HEK293 (cell line): Measurements from ENCODE around the gene ARFGAP1.

Source experiments
- GLIS1 ChIP-seq: fragments of 450-650 bp; formaldehyde crosslinking; IDR thresholded peaks from 2 replicates; pipeline ENCODE4 v1.5.1; 2016; ENCODE audit warnings: missing biosample characterization, missing genetic modification characterization
- SCRT1 ChIP-seq: fragments of 450-650 bp; formaldehyde crosslinking; IDR thresholded peaks from 2 replicates; pipeline ENCODE4 v1.5.1; 2016; ENCODE audit warnings: missing biosample characterization, missing genetic modification characterization, borderline replicate concordance
- ZBTB7A ChIP-seq: fragments of 450-650 bp; formaldehyde crosslinking; IDR thresholded peaks from 2 replicates; pipeline ENCODE4 v1.5.1; 2016; ENCODE audit warnings: low read depth, missing biosample characterization, missing genetic modification characterization
- ZNF132 ChIP-seq: fragments of 450-650 bp; formaldehyde crosslinking; IDR thresholded peaks from 2 replicates; pipeline ENCODE4 v1.5.1; 2017; ENCODE audit warnings: missing biosample characterization, missing genetic modification characterization, borderline replicate concordance
- ZNF600 ChIP-seq: fragments of 450-650 bp; formaldehyde crosslinking; IDR thresholded peaks from 2 replicates; pipeline ENCODE4 v1.5.1; 2016; ENCODE audit warnings: missing biosample characterization, missing genetic modification characterization
- ZNF660 ChIP-seq: fragments of 450-650 bp; IDR thresholded peaks from 2 replicates; pipeline ENCODE4 v1.5.1; 2018; ENCODE audit warnings: missing biosample characterization, mild to moderate bottlenecking, missing genetic modification characterization
- TF ChIP-seq, protein P1 (sequence below): fragments of 450-650 bp; formaldehyde crosslinking; IDR thresholded peaks from 2 replicates; pipeline ENCODE4 v1.5.1; 2016; ENCODE audit warnings: missing biosample characterization, missing genetic modification characterization
- TF ChIP-seq, protein P2 (sequence below): fragments of 450-650 bp; formaldehyde crosslinking; IDR thresholded peaks from 2 replicates; pipeline ENCODE4 v1.5.1; 2016; ENCODE audit warnings: missing biosample characterization, missing genetic modification characterization
- TF ChIP-seq, protein P3 (sequence below): fragments of 450-650 bp; formaldehyde crosslinking; IDR thresholded peaks from 2 replicates; pipeline ENCODE4 v1.5.1; 2016; ENCODE audit warnings: missing biosample characterization, missing genetic modification characterization, borderline replicate concordance
- TF ChIP-seq, protein P4 (sequence below): fragments of 450-650 bp; formaldehyde crosslinking; IDR thresholded peaks from 2 replicates; pipeline ENCODE4 v1.5.1; 2016; ENCODE audit warnings: missing biosample characterization, missing genetic modification characterization, borderline replicate concordance

DNA sequence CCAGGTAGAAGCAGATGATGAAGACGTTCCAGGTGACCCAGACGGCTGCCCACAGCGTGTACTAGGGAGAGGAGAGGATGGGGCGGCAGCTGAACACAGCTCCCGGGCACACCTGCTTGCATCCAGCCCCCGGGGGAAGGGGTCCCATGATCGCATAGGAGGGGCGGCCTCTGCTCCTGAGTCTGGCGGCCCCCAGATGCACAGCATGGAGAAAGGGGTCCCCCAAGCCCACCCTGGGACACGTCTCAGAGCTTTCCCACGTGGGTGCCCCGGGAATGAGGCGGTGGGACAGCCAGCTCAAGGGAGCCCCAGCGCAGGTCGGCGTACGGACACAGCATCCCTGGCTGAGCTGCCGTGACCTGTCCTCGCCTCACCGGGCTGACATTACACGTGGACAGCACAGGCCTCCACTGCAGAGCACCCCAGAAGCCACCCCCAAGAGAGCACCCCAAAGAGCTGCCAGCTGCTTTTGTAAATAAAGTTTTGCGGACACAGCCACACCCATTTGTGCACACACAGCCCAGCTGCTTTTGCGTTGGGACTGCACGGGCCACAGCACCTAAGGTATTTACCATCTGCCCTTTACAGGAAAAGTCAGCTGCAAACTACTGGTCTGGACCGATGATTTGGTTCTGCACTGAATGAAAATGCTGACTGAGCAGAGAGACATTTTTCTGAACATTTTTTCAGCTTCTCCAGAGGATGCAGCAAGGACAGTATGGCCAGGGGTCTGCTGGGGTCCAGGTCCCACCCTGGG lies 23.6 kb upstream of the ARFGAP1 start:
- TF ChIP-seq GLIS1 (tag by site-specific recombination) (no peak), ZNF132 (tag by site-specific recombination) (no peak), ZNF600 (0 out of 2 replicates have a peak, but pooled peaks have one; percentile 36), SCRT1 (tag by site-specific recombination) (no peak), ZNF660 (tag by site-specific recombination) (no peak), ZBTB7A (no peak)
- TF ChIP-seq, protein P1, sequence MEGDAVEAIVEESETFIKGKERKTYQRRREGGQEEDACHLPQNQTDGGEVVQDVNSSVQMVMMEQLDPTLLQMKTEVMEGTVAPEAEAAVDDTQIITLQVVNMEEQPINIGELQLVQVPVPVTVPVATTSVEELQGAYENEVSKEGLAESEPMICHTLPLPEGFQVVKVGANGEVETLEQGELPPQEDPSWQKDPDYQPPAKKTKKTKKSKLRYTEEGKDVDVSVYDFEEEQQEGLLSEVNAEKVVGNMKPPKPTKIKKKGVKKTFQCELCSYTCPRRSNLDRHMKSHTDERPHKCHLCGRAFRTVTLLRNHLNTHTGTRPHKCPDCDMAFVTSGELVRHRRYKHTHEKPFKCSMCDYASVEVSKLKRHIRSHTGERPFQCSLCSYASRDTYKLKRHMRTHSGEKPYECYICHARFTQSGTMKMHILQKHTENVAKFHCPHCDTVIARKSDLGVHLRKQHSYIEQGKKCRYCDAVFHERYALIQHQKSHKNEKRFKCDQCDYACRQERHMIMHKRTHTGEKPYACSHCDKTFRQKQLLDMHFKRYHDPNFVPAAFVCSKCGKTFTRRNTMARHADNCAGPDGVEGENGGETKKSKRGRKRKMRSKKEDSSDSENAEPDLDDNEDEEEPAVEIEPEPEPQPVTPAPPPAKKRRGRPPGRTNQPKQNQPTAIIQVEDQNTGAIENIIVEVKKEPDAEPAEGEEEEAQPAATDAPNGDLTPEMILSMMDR (tag by site-specific recombination): no peak
- TF ChIP-seq, protein P2, sequence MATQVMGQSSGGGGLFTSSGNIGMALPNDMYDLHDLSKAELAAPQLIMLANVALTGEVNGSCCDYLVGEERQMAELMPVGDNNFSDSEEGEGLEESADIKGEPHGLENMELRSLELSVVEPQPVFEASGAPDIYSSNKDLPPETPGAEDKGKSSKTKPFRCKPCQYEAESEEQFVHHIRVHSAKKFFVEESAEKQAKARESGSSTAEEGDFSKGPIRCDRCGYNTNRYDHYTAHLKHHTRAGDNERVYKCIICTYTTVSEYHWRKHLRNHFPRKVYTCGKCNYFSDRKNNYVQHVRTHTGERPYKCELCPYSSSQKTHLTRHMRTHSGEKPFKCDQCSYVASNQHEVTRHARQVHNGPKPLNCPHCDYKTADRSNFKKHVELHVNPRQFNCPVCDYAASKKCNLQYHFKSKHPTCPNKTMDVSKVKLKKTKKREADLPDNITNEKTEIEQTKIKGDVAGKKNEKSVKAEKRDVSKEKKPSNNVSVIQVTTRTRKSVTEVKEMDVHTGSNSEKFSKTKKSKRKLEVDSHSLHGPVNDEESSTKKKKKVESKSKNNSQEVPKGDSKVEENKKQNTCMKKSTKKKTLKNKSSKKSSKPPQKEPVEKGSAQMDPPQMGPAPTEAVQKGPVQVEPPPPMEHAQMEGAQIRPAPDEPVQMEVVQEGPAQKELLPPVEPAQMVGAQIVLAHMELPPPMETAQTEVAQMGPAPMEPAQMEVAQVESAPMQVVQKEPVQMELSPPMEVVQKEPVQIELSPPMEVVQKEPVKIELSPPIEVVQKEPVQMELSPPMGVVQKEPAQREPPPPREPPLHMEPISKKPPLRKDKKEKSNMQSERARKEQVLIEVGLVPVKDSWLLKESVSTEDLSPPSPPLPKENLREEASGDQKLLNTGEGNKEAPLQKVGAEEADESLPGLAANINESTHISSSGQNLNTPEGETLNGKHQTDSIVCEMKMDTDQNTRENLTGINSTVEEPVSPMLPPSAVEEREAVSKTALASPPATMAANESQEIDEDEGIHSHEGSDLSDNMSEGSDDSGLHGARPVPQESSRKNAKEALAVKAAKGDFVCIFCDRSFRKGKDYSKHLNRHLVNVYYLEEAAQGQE: no peak
- TF ChIP-seq, protein P3, sequence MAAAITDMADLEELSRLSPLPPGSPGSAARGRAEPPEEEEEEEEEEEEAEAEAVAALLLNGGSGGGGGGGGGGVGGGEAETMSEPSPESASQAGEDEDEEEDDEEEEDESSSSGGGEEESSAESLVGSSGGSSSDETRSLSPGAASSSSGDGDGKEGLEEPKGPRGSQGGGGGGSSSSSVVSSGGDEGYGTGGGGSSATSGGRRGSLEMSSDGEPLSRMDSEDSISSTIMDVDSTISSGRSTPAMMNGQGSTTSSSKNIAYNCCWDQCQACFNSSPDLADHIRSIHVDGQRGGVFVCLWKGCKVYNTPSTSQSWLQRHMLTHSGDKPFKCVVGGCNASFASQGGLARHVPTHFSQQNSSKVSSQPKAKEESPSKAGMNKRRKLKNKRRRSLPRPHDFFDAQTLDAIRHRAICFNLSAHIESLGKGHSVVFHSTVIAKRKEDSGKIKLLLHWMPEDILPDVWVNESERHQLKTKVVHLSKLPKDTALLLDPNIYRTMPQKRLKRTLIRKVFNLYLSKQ (tag by site-specific recombination): no peak
- TF ChIP-seq, protein P4, sequence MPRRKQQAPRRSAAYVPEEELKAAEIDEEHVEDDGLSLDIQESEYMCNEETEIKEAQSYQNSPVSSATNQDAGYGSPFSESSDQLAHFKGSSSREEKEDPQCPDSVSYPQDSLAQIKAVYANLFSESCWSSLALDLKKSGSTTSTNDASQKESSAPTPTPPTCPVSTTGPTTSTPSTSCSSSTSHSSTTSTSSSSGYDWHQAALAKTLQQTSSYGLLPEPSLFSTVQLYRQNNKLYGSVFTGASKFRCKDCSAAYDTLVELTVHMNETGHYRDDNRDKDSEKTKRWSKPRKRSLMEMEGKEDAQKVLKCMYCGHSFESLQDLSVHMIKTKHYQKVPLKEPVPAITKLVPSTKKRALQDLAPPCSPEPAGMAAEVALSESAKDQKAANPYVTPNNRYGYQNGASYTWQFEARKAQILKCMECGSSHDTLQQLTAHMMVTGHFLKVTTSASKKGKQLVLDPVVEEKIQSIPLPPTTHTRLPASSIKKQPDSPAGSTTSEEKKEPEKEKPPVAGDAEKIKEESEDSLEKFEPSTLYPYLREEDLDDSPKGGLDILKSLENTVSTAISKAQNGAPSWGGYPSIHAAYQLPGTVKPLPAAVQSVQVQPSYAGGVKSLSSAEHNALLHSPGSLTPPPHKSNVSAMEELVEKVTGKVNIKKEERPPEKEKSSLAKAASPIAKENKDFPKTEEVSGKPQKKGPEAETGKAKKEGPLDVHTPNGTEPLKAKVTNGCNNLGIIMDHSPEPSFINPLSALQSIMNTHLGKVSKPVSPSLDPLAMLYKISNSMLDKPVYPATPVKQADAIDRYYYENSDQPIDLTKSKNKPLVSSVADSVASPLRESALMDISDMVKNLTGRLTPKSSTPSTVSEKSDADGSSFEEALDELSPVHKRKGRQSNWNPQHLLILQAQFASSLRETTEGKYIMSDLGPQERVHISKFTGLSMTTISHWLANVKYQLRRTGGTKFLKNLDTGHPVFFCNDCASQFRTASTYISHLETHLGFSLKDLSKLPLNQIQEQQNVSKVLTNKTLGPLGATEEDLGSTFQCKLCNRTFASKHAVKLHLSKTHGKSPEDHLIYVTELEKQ (tag by site-specific recombination): no peak
